ENCODE data around the gene PBRM1.

Gene PBRM1

GRCh38 chr3:52521881-52522650, 163.6 kb downstream of the PBRM1 start:
- Mint-ChIP-seq H3K9me3 (no peaks in the 10 kb centered on the region), H3K4me1 (peaks cover 14% of the 10 kb centered on the region), H3K36me3 (ENCODE audit: low read depth) (peaks cover 23% of the 10 kb centered on the region), H3K27ac (no peak overlapping the region), H3K4me3 (no peak overlapping the region), H3K27me3 (ENCODE audit: low read depth) (no peaks in the 10 kb centered on the region)
- TF ChIP-seq CTCF (IDR thresholded peaks at IDR 0.05; ENCODE audit: unreplicated experiment in 3 of 3) = no peak

DNA sequence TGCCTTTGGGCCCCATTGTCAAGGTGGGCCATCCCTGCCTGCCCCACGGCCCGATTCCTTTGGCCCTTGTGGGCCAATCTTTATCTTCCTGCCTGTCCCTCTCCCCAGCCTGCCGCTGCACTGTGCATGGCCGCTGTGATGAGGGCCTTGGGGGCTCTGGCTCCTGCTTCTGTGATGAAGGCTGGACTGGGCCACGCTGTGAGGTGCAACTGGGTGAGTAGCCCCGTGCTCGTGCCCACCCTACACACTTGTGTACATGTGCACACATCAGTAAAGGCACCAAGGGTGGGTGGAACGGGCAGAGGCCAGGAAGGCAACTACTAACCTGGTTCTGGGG, 164.3 kb downstream of the PBRM1 start:
- Mint-ChIP-seq H3K36me3 (ENCODE audit: low read depth) (peaks cover 21% of the 10 kb centered on the region), H3K27ac (no peak overlapping the region)

DNA sequence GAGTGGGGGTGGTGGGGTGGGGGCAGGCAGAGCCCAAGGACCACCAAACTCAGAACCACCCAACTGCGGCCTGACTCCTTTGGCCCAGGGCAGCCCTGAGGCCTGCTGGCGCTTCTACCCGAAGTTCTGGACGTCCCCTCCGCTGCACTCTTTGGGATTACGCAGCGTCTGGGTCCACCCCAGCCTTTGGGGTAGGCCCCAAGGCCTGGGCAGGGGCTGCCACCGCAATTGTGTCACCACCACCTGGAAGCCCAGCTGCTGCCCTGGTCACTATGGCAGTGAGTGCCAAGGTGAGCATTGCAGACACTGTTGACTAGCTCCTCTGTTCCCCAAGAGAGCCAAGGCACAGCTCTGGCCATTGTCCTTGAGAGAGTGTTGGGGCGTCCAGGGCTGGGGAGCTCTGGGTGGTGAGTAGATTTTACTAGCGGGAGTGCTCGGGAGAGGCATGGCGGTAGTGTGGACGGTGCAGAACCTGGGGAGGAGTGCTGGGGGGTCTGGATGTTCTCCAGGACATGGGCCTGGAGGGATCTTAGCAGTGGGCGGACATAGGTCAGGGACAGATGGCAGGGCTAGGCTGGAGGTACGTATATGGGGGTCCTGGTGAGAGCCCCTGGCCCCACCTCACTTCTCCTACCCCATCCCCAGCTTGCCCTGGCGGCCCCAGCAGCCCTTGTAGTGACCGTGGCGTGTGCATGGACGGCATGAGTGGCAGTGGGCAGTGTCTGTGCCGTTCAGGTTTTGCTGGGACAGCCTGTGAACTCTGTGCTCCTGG, 164.8 kb downstream of the PBRM1 start:
- H3K27me3 Mint-ChIP-seq (ENCODE audit: low read depth) = no peaks in the 10 kb centered on the region

More for the DNA sequence above, 164.3 kb downstream of the PBRM1 start:
- Mint-ChIP-seq H3K9me3 (no peaks in the 10 kb centered on the region), H3K27me3 (ENCODE audit: low read depth) (no peaks in the 10 kb centered on the region), H3K4me1 (peaks cover 12% of the 10 kb centered on the region), H3K4me3 (no peak overlapping the region)
- TF ChIP-seq CTCF (IDR thresholded peaks at IDR 0.05; ENCODE audit: unreplicated experiment in 3 of 3) = no peak

GRCh38 chr3:52520141-52520667, 165.5 kb downstream of the PBRM1 start:
- no peak for TF ChIP-seq CTCF (IDR thresholded peaks at IDR 0.05; ENCODE audit: unreplicated experiment in 3 of 3)
- H3K9me3 Mint-ChIP-seq = no peaks in the 10 kb centered on the region
- peaks cover 9% of the 10 kb centered on the region for H3K36me3 Mint-ChIP-seq (ENCODE audit: low read depth)
- H3K27ac Mint-ChIP-seq = no peak overlapping the region
- no peaks in the 10 kb centered on the region for H3K4me1 Mint-ChIP-seq
- H3K4me3 Mint-ChIP-seq = no peak overlapping the region
- peaks cover 1% of the 10 kb centered on the region for H3K27me3 Mint-ChIP-seq (ENCODE audit: low read depth)

More for the DNA sequence above, 164.8 kb downstream of the PBRM1 start:
- H3K36me3 Mint-ChIP-seq (ENCODE audit: low read depth) = peaks cover 16% of the 10 kb centered on the region
- no peak overlapping the region for H3K27ac Mint-ChIP-seq
- no peak overlapping the region for H3K4me3 Mint-ChIP-seq
- no peak for TF ChIP-seq CTCF (IDR thresholded peaks at IDR 0.05; ENCODE audit: unreplicated experiment in 3 of 3)
- H3K9me3 Mint-ChIP-seq = no peaks in the 10 kb centered on the region
- peaks cover 6% of the 10 kb centered on the region for H3K4me1 Mint-ChIP-seq

GRCh38 chr3:52519445-52520140, 166.1 kb downstream of the PBRM1 start:
- Mint-ChIP-seq H3K27me3 (ENCODE audit: low read depth) (peaks cover 3% of the 10 kb centered on the region), H3K4me1 (no peaks in the 10 kb centered on the region), H3K9me3 (no peaks in the 10 kb centered on the region), H3K4me3 (no peak overlapping the region), H3K27ac (no peak overlapping the region), H3K36me3 (ENCODE audit: low read depth) (peaks cover 8% of the 10 kb centered on the region)
- TF ChIP-seq CTCF (IDR thresholded peaks at IDR 0.05; ENCODE audit: unreplicated experiment in 3 of 3) = no peak
